Liver (tissue), 9 donors: ENCODE measurements around the gene MYO3B. TPM values are rescaled to one million over a fixed set of nuclear protein-coding genes. Genes with fewer than 3 reads are reported as not detected.

Experiments
- DNase-seq: peaks from one replicate; pipeline ENCODE4 v3.0.0-alpha.2; 2017; ENCODE audit warnings: low spot score
- H3K27ac ChIP-seq, 2 donors: one replicate each; pipeline ENCODE4 v1.7.0; 2013; ENCODE audit warnings: inconsistent platforms in 2 of 2, low read length in 2 of 2, control low read depth in 1 of 2, low read depth in 1 of 2, mild to moderate bottlenecking in 1 of 2
- H3K27me3 ChIP-seq, 4 donors: one replicate each; pipeline versions ENCODE4 v1.6.1 to v1.7.0; 2013; ENCODE audit warnings: low read length in 3 of 4, inconsistent platforms in 1 of 4, mild to moderate bottlenecking in 1 of 4, moderate library complexity in 1 of 4; ENCODE audit not compliant: control insufficient read depth in 4 of 4, insufficient read depth in 4 of 4
- H3K36me3 ChIP-seq, 4 donors: one replicate each; pipeline versions ENCODE4 v1.6.1 to v1.7.0; 2013; ENCODE audit warnings: low read length in 3 of 4, mild to moderate bottlenecking in 3 of 4, low read depth in 1 of 4, moderate library complexity in 1 of 4; ENCODE audit not compliant: control insufficient read depth in 4 of 4, insufficient read depth in 3 of 4
- H3K4me1 ChIP-seq, 4 donors: one replicate each; pipeline versions ENCODE4 v1.6.1 to v1.7.0; 2013; ENCODE audit warnings: low read length in 3 of 4, mild to moderate bottlenecking in 3 of 4, moderate library complexity in 1 of 4; ENCODE audit not compliant: control insufficient read depth in 4 of 4, insufficient read depth in 4 of 4
- H3K4me3 ChIP-seq, 3 donors: one replicate each; pipeline versions ENCODE4 v1.6.1 to v1.7.0; 2013; ENCODE audit warnings: low read length in 3 of 3, control low read depth in 1 of 3, low read depth in 1 of 3, mild to moderate bottlenecking in 1 of 3
- H3K9ac ChIP-seq, 2 donors: one replicate each; pipeline ENCODE4 v1.7.0; 2013; ENCODE audit warnings: low read length in 2 of 2, mild to moderate bottlenecking in 2 of 2, moderate library complexity in 2 of 2, control low read depth in 1 of 2, low read depth in 1 of 2
- H3K9me3 ChIP-seq, 4 donors: one replicate each; pipeline versions ENCODE4 v1.6.1 to v1.7.0; 2013; ENCODE audit warnings: low read length in 3 of 4; ENCODE audit not compliant: control insufficient read depth in 4 of 4
- GABPA ChIP-seq, 2 donors: IDR thresholded peaks in 1 of 2; conservative IDR thresholded peaks in 1 of 2; 2 replicates each; pipeline ENCODE4 v1.6.1; 2016; ENCODE audit warnings: antibody characterized with exemption in 2 of 2, mild to moderate bottlenecking in 1 of 2, moderate library complexity in 1 of 2
- HNF4G ChIP-seq: IDR thresholded peaks from 2 replicates; pipeline ENCODE4 v1.6.1; 2016; ENCODE audit warnings: antibody characterized with exemption
- NR2F2 ChIP-seq: IDR thresholded peaks from 2 replicates; pipeline ENCODE4 v1.6.1; 2016; ENCODE audit warnings: antibody characterized with exemption
- RAD21 ChIP-seq, 2 donors: IDR thresholded peaks; 2 replicates each; pipeline ENCODE4 v1.6.1; 2016; ENCODE audit warnings: antibody characterized with exemption in 2 of 2, mild to moderate bottlenecking in 2 of 2
- SP1 ChIP-seq: IDR thresholded peaks from 2 replicates; pipeline ENCODE4 v1.6.1; 2018; ENCODE audit warnings: antibody characterized with exemption, mild to moderate bottlenecking
- TAF1 ChIP-seq: conservative IDR thresholded peaks from 2 replicates; pipeline ENCODE4 v1.6.1; 2016; ENCODE audit warnings: antibody characterized with exemption, mild to moderate bottlenecking
- WGBS: extraction: QIAGEN DNeasy Blood & Tissue Kit; methylation state at CpG from one replicate; pipeline ENCODE4 v1.1.7; 2013; 5-methylcytosine and 5-hydroxymethylcytosine counted together
- polyA plus RNA-seq, 2 donors: library from polyadenylated mRNA; stranded (reverse) in 1 of 2; unstranded in 1 of 2; fragments of 200-250 nt in 1 of 2; fragments of >200 nt in 1 of 2; fragmentation: Nextera tagmentation in 1 of 2; extraction: Ambion mirVana in 1 of 2; gene quantifications; one replicate each; pipeline versions ENCODE4 v1.2.1 to v1.2.3, GENCODE V29; 2013 to 2015
- total RNA-seq, 2 donors: library from RNA; depleted of rRNA; stranded (reverse); fragments of >200 nt; gene quantifications; one replicate each; pipeline ENCODE4 v1.2.3, GENCODE V29; 2014
- TF ChIP-seq, protein P1 (sequence below): IDR thresholded peaks from 2 replicates; pipeline ENCODE4 v1.6.1; 2016; ENCODE audit warnings: antibody characterized with exemption
- TF ChIP-seq, protein P2 (sequence below): IDR thresholded peaks from 2 replicates; pipeline ENCODE4 v1.6.1; 2016; ENCODE audit warnings: antibody characterized with exemption
- TF ChIP-seq, protein P3 (sequence below): IDR thresholded peaks from 2 replicates; pipeline ENCODE4 v1.6.1; 2016; ENCODE audit warnings: antibody characterized with exemption, mild to moderate bottlenecking
- TF ChIP-seq, protein P4 (sequence below): IDR thresholded peaks from 2 replicates; pipeline ENCODE4 v1.6.1; 2016; ENCODE audit warnings: antibody characterized with exemption
- donor health status: healthy.
- donor health status: healthy.
- donor health status: healthy.
- donor health status: healthy.
- donor health status: healthy.

The MYO3B gene
- total and polyA plus RNA-seq, 4 donors = under 0.01 to 0.05 TPM; not detected in 2

DNA sequence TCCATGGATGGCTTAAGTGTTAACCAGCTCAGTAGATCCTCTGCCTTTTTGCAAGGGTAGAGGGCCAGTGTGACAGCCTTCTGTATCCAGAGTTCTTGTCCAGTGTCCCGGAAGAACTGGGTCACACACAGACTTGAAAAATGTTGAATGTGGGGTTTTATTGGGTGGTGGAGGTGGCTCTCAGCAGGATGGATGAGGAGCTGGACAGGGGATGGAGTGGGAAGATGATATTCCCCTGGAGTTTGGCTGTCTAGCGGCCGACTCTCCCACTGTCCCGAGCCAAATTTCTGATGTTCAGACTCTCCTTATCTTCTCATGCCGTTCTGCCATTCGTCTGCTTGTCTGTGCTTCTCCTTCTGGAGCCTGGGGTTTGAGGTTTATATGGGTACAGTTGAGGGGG lies 72.6 kb downstream of the MYO3B start:
- DNase-seq = no peak
- Histone ChIP-seq H3K27ac (no peak overlapping the region), H3K4me1 (no peaks in the 10 kb centered on the region), H3K9ac (no peak overlapping the region), H3K4me3 (no peak overlapping the region), H3K36me3 (no peaks in the 10 kb centered on the region), H3K9me3 (no peaks in the 10 kb centered on the region), H3K27me3 (no peaks in the 10 kb centered on the region)
- WGBS = 84% methylated on average over 6 of the region's 6 CpGs
- TF ChIP-seq, protein P1, sequence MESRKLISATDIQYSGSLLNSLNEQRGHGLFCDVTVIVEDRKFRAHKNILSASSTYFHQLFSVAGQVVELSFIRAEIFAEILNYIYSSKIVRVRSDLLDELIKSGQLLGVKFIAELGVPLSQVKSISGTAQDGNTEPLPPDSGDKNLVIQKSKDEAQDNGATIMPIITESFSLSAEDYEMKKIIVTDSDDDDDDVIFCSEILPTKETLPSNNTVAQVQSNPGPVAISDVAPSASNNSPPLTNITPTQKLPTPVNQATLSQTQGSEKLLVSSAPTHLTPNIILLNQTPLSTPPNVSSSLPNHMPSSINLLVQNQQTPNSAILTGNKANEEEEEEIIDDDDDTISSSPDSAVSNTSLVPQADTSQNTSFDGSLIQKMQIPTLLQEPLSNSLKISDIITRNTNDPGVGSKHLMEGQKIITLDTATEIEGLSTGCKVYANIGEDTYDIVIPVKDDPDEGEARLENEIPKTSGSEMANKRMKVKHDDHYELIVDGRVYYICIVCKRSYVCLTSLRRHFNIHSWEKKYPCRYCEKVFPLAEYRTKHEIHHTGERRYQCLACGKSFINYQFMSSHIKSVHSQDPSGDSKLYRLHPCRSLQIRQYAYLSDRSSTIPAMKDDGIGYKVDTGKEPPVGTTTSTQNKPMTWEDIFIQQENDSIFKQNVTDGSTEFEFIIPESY = no peak
- TF ChIP-seq NR2F2 (no peak), HNF4G (no peak), TAF1 (no peak)

DNA sequence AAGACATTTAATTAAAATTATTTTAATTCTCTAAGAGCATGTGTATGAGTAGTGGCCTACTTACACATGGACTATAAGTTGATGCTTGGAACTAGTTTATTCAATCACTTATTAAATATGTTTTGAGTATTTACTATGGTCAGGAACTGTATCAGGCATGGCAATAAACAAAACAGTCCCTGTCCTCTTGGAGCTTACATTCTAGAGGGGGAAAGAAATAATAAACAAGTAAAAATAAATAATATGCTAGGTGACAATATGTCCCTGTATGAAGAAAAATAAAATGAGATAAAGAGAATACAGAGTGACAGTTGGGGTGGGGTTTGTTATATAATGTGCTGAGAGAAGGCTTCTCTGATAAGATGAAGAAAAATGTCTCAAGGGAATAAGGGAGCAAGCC lies 74.5 kb downstream of the MYO3B start:
- H3K4me1 ChIP-seq = no peaks in the 10 kb centered on the region
- no peak overlapping the region for H3K4me3 ChIP-seq
- no peak for TF ChIP-seq GABPA (IDR thresholded peaks at IDR 0.05 in 1 of 2, conservative IDR thresholded peaks at IDR 0.05 in 1 of 2)
- TF ChIP-seq, protein P2, sequence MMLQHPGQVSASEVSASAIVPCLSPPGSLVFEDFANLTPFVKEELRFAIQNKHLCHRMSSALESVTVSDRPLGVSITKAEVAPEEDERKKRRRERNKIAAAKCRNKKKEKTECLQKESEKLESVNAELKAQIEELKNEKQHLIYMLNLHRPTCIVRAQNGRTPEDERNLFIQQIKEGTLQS = no peak
- TF ChIP-seq, protein P3, sequence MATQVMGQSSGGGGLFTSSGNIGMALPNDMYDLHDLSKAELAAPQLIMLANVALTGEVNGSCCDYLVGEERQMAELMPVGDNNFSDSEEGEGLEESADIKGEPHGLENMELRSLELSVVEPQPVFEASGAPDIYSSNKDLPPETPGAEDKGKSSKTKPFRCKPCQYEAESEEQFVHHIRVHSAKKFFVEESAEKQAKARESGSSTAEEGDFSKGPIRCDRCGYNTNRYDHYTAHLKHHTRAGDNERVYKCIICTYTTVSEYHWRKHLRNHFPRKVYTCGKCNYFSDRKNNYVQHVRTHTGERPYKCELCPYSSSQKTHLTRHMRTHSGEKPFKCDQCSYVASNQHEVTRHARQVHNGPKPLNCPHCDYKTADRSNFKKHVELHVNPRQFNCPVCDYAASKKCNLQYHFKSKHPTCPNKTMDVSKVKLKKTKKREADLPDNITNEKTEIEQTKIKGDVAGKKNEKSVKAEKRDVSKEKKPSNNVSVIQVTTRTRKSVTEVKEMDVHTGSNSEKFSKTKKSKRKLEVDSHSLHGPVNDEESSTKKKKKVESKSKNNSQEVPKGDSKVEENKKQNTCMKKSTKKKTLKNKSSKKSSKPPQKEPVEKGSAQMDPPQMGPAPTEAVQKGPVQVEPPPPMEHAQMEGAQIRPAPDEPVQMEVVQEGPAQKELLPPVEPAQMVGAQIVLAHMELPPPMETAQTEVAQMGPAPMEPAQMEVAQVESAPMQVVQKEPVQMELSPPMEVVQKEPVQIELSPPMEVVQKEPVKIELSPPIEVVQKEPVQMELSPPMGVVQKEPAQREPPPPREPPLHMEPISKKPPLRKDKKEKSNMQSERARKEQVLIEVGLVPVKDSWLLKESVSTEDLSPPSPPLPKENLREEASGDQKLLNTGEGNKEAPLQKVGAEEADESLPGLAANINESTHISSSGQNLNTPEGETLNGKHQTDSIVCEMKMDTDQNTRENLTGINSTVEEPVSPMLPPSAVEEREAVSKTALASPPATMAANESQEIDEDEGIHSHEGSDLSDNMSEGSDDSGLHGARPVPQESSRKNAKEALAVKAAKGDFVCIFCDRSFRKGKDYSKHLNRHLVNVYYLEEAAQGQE = no peak
- TF ChIP-seq NR2F2 = no peak
- TF ChIP-seq, protein P1 = no peak
- no peak for TF ChIP-seq RAD21 (IDR thresholded peaks at IDR 0.05)
- TF ChIP-seq, protein P4, sequence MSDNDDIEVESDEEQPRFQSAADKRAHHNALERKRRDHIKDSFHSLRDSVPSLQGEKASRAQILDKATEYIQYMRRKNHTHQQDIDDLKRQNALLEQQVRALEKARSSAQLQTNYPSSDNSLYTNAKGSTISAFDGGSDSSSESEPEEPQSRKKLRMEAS = no peak
- TF ChIP-seq SP1 = no peak
- no peak overlapping the region for H3K9ac ChIP-seq
- no peaks in the 10 kb centered on the region for H3K9me3 ChIP-seq
- DNase-seq = no peak
- no peak overlapping the region for H3K27ac ChIP-seq
- no peaks in the 10 kb centered on the region for H3K36me3 ChIP-seq
- H3K27me3 ChIP-seq = no peaks in the 10 kb centered on the region
